ENCODE measurements around the gene JTB.
A peak's percentile ranks its signal among the peaks of the same experiment; 100 is the strongest.

Gene JTB

DNA sequence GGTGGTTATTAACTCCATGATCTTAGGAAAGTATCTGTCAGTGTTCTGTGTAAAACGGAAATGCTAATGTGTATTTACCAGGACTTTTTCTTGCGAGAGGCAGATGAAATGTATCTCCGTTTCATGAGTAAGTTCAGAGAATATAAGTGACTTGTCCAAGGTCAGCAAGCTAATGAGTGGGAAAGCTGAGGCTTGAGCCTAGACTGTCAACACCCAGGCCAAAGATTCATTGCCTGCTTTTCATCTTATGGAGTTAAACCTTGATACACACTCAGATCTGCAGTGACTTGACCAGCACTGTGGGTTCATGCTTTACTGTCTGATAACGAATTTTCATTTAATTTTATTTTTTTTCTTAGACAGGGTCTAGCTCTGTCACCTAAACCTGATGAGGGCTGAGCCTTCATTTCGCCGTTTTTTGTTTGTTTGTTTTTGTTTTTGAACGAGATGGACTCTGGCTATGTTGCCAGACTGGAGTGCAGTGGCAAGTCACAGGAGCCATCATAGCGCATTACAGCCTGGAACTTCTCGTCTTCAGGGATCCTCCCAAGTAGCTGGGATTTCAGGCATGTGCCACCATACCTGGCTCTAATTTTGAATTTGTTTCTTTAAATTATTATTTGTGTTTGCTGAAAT is 918 bp upstream of the JTB start:
- DNase-seq = no peak

DNA sequence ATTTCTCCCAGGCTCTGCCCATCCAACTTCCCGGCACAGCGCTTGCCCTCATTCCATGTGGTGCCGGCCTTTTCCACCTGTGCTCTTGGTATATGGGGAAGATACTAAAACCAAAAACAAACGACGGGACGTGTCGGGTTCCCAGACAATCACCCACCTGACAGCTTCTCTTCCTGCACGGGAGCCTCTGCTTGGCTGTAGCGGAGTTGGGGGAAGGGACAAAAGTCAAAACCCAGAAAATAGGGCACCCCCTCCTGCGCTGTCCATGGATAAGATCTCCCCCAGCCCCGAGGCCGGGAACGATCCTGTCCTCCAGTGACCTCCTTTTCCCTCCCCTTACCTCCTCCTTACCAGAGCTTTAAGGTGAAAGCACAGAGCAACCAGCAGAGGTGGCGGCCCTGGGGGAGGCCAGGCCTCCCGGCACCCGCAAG is 640 bp downstream of the JTB start:
- no peak for DNase-seq

DNA sequence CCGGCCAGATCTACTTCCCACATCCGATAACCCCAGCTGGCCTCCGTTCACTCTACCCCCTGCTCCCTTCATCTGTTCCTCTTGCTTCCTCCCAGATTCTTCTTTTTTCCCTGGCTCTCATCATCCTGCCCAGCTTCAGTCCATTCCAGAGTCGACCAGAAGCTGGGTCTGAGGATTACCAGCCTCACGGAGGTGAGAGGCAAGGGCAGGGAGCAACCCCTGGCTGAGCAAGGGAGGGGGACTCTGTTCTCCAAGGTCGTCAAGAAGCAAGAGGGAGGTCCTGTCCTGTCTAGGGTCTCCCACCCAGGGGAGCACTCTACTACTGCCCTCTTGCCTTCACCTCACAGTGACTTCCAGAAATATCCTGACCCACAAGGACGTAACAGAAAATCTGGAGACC is 3.9 kb downstream of the JTB start:
- no peak for DNase-seq

DNA sequence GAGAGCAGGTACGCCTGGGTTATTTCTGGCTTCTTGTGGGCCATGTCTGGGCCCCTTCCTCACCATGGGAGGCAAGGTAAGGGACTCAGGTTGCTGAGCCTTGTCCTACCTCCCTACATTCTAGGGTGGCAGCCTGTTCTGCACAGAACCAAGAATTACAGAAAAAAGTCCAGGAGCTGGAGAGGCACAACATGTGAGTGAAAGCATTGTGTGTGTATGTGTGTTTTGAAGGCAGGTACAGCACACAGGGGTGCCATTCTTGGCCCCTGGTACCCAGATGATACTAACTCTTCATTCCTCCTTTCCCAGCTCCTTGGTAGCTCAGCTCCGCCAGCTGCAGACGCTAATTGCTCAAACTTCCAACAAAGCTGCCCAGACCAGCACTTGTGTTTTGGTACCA is 4.4 kb downstream of the JTB start:
- DNase-seq = no peak

DNA sequence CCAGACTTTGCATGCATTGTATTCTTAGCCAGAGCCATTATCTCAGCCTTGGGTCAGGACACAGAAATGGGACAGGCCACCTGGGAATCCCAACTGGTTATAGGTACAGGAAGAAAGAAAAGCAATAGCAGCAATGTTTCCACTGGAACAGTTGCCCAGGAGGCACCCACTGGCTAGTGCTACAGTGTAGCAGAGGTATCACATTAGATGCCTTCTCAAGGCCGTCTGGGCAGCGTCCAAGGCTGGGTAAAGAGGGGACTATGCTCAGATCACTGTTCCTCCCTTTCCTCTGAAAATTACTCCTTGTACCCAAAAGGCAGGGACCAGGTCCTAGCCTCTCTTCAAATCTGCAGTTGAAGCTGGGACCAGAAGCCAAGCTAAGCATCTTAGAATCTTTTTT is 7.1 kb downstream of the JTB start:
- no peak for DNase-seq

DNA sequence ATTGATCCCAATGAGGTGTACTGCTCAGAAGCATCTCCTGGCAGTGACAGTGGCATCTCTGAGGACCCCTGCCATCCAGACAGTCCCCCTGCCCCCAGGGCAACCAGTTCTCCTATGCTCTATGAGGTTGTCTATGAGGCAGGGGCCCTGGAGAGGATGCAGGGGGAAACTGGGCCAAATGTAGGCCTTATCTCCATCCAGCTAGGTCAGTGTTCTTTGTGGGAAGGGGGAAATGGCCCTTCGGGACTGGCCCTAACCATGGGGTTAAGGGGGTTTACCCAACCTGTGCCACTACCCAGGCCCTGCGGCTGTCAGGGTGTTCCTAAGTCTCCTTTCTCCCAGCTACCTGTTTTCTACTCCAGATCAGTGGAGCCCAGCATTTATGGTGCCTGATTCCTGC is 8.5 kb downstream of the JTB start:
- no peak for DNase-seq

DNA sequence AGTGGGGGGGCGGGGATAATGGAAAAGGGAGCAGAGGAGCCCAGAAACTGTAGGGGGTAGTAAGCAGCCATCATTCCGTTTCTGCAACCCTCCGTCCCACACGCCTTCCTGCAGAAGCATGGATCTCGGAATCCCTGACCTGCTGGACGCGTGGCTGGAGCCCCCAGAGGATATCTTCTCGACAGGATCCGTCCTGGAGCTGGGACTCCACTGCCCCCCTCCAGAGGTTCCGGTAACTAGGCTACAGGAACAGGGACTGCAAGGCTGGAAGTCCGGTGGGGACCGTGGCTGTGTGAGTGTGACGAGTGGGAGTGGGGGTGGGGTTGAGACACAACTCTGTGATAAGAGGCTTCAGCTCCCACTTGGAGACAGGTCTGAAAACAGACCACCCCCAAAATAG is 9.1 kb downstream of the JTB start:
- no peak for DNase-seq

DNA sequence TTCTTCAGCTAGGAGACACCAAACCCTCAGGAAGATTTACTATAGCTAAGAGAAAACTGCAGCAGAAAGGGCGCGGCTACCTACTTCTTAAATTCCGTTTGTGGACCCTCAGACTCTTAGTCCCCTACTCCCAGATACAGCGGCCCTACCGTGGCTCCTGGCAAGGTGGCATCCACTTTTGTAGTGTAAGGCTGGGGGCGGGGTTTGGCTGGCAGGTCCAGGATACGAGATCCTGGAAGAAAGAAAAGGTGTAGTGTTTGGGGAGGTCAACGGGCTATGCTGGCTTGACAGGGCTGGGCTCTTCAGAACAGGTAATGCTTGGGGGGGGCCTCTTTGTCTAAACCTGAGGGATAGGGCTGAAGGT is 9.5 kb downstream of the JTB start:
- DNase-seq = no peak

DNA sequence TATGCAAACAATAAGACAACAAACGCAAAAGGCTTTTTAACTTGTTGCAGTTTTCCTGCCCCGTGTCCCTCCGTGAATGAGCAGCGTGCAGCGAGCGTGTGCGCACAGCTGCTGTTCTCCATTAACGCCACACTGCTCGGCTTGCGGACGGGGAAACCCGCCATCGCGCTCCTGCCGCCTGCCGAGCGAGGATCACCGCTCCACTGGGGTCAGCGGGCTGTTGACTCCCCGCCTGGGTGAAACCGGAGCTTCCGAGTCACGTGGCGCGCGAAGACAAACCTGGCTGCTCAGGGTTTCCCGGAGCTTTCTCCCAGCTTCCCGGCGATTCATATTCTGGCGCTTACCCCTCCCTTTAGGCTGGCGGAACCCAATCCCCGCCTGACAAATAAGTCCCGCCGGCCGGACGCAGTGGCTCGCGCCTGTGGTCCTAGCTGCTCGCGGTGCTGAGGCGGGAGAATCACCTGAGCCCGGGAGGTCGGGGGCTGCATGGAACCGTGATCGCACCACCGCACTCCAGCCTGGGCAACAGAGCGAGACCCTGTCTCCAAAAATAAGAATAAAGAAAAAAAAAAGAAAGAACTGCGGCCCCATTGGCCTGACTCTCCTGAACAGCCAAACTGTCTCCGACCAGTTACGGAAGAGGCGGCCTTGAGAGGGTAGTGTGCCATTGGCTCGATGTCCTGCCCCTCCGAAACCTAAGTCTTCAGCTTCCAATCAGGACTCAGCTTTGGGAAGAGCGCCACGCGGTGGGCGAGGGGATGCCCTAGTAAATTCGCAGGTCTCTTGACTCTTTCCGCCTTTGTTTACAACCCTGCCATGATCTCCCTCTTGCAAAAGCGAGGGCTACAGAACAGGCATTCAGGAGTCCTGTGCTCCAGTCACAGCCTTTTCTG is 10.1 kb downstream of the JTB start, which contains the start of gene CREB3L4:
Gene CREB3L4, plus strand, starts transcription at position 796 of the 893 bp plus-strand sequence. CDS start 624 bp downstream, outside the sequence.
- peak; percentile 98 for DNase-seq

DNA sequence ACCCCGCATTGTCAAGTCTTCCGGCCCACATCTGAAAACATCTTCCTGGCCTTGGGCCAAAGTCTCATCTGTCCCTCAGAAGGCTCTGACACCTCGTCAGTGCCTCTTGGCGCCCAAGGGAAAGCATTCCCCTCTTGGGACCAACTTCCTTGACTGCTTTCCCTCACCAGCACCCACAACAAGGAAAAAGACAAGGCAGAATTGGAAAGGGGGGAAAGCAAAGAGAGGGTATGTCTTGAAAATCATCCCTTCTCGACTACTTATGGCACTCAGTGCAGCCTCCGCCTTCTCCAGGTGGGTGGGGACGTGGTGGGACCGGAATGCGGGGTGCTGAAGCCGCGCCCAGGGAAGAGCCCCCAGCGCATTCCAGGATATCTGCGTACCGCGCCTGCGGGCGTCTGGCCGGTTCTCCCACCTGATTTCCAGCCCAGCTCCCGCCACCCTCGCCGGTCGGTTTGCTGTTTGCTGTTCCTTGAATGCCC is 13.6 kb downstream of the JTB start:
- peak; percentile 57 for DNase-seq

DNA sequence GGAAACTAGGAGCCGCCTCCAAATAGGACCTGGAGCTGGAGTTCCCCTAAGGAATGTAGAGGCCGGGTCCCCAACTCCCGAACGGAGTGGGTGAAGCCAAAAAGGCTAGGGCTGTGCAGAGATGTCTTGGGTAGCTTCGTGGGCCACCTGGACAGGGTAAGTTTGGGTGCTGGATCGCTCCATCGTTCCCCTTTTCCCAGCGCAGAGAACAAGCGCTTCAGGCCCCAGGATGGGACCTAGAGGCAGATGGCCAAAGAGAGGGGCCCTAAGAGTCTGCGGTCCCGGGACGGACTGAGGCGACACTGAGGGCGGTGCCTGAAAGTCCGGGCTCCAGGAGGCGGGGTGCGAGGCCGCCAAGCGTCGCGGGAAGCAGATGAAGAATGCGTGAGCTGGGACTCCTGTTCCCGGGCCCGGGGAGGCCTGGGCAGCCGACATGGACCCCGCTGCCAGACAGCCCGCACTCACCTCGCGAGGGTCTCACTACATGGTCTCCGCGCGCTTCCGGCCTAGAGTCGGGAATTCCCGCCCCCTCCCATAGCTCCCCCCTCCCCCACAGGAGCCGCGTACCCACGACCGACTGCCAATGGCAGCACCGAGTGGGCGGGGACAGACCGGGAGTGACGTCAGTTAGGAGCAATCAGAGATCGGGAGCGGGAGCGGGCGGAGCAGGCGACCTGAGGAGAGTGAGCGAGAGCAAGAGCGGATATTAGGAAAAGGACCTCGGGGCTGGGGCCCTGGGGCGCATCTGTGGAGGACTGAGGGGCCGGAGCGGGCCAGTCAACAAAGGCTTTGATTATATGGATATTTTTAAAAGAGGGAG is 14.2 kb downstream of the JTB start, which contains the start of gene SLC39A1:
Gene SLC39A1, minus strand, starts transcription at position 508 of the 820 bp plus-strand sequence. CDS start 822 bp downstream, outside the sequence.
- DNase-seq = peak; percentile 97

DNA sequence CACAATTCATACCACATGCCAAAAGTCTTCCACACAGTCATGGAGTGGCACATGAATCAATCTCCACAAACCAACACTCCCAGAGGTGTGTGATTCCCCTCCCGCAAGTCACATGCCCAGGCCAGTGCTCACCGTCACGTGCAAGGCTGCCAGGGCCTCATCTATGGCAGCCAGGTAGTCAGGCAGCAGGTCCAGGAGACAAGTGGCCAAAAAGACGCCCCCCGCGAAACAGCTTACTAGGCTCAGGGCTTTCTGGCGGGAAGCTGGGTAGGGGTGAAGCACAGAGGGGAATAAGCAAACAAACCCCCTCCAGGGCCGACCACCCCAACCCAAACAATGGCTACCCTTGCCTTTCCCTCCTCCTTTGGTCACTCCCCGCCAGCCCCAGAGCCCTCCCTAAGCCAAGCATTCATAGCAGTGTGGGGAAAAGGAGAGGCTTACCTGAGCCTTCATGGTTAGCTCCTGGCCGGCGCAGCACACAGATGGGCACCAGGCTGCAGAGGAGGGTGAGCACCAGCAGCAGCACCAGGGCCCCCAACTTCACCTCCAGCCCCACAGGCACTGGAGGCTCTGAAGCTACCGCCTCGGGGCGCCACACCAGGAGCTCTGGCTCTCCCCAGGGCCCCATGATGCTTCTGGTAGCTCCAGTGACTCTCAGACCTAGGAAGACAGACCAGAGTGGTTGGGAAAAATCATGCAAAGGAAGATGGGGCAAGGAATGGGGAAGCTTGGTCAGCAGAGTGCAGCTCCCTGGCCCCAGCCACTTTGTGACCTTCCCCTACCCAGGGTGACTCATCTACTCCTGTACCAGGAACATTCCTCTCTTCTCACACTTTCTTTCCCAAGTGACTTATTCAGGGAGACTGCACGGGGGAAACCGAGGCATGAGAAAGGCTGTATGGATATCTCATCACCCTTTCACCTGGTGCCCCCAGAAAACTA is 15.1 kb downstream of the JTB start:
- DNase-seq = peak; percentile 61

DNA sequence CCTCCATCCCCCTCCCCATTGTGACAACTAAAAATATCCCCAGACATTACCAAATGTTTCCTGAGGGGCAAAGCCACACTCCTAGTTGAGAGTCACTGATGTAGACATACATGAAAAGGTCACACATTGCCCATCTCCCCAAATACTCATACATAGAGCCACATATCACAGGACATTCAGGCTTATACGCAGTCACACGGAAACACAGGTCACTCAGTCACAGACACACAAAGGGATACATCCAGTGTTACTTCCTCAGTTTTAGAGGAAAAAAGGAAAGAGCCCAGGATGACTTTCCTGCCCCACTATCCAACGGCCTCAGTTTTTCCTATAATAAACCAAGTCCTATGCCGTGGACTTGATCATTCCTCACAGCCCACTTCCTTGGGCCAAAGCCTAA is 16.1 kb downstream of the JTB start:
- no peak for DNase-seq

DNA sequence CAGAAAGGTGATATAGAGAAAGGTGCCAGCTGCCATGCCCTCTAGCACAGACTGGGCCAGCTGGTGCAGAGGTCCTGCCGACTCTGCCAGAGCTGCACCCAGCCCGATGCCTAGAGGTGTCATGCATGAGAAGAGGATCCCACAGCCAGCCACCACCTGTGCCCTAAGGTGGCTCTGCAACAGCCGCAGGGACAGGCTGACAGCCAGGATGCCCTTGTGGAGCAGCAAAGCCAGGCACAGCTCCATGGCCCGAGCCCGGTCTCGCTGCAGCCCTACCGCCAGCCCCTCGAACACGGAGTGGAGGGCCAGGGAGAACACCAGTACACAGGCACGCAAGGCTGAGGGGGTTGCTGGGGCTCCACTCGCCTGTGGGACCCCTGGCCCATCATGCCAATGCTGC is 17.3 kb downstream of the JTB start:
- no peak for DNase-seq

DNA sequence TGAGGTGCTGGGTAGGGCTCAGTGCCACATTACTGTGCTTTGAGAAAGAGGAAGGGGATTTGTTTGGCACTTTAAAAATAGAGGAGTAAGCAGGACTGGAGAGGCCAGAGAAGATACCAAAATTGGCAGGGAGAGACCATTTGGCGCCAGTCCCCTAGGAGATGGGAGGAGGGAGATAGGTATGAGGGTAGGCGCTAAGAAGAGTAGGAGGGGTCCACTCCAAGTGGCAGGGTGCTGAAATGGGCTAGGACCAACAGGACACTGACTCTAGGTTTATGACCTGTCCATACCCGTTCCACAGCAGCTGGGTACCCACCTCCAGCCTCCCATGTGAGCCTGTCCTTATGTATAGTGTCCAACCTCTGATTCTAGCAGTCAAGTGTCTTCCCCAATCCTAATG is 18.0 kb downstream of the JTB start:
- DNase-seq = no peak

DNA sequence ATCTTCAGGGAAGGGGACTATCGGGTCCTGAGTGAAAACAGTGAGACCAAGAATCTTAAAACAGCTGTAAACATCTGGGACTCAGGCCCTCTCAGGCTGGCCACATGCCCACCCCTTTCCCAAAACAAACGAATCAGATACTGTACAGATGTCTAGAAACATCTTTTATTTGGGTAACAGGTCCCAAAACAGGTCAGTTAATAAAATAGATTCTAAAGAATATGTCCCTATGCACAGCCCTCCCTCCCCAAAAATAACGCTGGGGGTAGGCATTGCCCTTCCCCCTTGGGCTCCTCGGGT is 18.6 kb downstream of the JTB start:
- no peak for DNase-seq

DNA sequence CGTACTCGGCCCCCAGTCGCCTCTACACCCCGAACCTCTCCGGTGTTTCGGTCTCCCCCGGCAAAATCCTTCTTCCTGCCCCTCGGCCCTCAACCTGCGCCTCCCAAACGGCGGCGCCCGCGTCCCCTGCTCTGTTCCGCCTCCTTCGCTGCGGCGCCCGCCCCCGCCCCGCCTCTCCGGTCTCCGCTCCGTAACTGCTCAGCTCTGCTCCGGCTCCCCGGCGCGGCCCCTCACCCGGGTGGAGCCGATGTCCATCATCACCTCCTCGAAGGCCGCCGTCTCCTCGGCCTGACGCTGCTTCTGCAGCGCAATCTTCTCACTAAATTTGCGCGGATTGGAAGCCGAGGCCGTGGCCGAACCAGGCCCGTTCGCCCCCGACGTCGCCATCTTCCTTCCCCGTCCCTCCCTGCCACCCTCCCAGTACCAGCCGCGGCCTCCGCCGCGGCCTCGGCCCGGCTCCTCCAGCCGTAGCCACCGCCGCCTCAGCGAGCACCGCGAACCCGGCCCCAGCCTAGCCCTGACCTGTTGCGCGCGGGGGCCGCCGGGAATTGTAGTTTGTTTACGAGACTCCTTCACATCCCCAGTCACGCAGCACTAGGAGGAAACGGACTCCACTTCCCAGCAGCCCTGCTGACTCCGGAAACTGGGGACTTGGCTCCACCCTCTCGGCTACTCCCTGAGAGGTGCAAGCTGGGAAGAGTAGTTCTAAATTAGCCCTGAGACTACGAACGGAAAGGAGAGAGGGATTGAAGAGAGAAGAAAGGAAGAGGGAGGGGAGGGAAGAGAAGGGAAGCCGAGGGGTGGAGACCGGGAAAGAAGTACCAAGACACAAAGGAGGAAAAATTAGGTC is 19.1 kb downstream of the JTB start, which contains the start of gene CRTC2:
Gene CRTC2, minus strand, starts transcription at position 502 of the 850 bp plus-strand sequence. Its CDS starts 115 bp downstream, at position 387.
- DNase-seq = peak; percentile 98

DNA sequence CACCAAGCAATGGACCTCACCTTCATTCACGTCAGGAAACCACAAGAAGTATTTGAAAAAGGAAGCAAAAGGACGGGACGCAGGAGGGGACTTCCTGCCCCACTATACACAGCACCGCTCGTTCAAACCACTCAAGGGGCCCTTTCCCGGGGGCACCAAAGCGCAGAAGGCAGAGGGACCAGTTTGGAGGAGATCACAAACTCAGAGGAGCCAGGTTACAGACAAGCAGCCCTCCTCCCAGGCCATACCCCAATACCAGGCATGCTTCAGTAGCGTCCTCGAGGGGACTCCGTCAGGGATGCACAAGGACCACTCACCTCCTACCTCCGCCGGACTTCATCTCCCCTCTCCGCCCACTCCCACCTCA is 19.7 kb downstream of the JTB start:
- no peak for DNase-seq

DNA sequence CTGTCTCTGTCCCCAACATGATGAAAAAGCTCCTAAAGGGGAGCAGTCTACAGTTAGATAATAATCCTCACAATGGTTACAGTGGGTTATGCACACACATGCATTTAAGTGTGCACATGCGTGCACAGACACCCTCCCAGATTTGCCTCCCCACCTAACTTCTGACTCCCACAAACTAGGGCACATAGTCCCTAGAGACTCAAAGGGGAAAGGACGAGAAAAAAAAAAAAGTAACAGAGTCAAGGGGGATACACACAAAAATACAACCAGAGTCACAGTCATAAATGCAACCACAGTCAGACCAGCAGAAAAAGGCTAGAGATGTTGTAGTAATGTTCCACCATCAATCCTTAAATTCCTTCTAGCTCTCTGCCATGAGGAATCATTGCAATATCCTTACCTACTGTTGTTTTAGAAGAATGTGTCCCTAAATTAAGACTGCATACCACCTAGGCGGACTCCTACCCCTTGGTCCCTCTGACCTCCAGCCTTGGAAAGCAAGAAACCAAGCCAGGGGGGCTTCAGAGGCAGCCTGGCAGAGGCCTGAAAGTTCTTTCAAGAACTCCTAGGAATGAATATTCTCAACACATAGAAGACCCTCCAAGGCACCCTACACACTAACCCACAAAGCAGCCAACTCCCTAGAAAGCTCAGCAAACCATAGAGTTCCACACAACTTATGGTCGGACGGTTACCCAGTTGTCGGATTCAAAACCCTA is 20.3 kb downstream of the JTB start:
- no peak for DNase-seq

DNA sequence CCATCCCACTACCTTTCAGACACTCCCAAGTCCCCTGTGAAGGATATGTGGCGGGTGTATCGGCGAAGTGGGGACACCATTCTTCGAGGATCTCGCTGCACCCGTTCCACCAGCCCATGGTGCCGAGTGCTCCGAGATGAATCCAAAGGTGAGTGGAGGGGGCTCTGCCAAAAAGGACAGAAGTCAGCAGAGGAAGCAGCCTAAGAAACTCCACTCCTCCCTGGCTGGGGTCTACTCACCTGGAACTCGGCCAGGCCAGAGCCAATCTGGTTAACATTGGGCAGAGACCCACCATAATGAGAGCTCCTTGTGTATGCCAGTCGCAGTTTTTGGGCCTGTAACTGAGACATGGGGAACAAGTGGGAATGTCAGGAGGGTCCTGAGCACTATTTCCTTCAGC is 22.6 kb downstream of the JTB start:
- no peak for DNase-seq

Measured in fibroblast of skin of right biceps (primary cell).